SK-N-SH (cell line): ENCODE data around the gene ACADL. TPM values are rescaled to one million over a fixed set of nuclear protein-coding genes. Genes with fewer than 3 reads are reported as not detected.

Experiments used
- CTCF ChIA-PET: fragments of 300-600, 350-600 bp; formaldehyde crosslinking; extraction: SDS; loops from one replicate; lab custom pipeline; 2021; lab: Yijun Ruan, JAX
- POLR2A ChIA-PET: fragments of 350-600 bp; sonication (Branson Sonifier 250); formaldehyde crosslinking; extraction: SDS; loops from one replicate; lab custom pipeline; 2020; ENCODE audit warnings: antibody characterized with exemption, inconsistent platforms; lab: Yijun Ruan, JAX
- DNase-seq: peaks from one replicate; pipeline ENCODE4 v3.0.0; 2012
- H2AFZ ChIP-seq: fragments of 200-600 bp; sonication (generic); 2 replicates; pipeline ENCODE4 v1.8.1; 2016; ENCODE audit warnings: antibody characterized with exemption, mild to moderate bottlenecking, low read depth
- H3F3A ChIP-seq: fragments of 200-600 bp; sonication (generic); replicated peaks from 2 replicates; pipeline ENCODE3; 2016; ENCODE audit warnings: antibody characterized with exemption, mild to moderate bottlenecking; ENCODE audit not compliant: insufficient read depth
- H3K27ac ChIP-seq, 2 experiments: fragments of 200-500 bp in 1 of 2; fragments of 200-600 bp in 1 of 2; sonication (Bioruptor generic) in 1 of 2; sonication (generic), shearing (Covaris generic) in 1 of 2; 2 replicates each; pipeline versions ENCODE4 v1.5.1 to v1.6.1; 2014 to 2016; ENCODE audit warnings: low read depth in 2 of 2, inconsistent platforms in 1 of 2, low read length in 1 of 2, mild to moderate bottlenecking in 1 of 2, mixed read lengths in 1 of 2
- H3K27me3 ChIP-seq: fragments of 200-600 bp; sonication (generic), shearing (Covaris generic); 2 replicates; pipeline ENCODE4 v1.6.1; 2016; ENCODE audit warnings: mixed run types; ENCODE audit not compliant: insufficient read depth
- H3K36me3 ChIP-seq, 2 experiments: fragments of 200-500 bp in 1 of 2; fragments of 200-600 bp in 1 of 2; sonication (Bioruptor generic) in 1 of 2; sonication (generic) in 1 of 2; replicated peaks in 1 of 2; 2 replicates each; pipeline versions ENCODE3 to v1.5.1; 2014 to 2016; ENCODE audit warnings: low read length in 1 of 2, mild to moderate bottlenecking in 1 of 2; ENCODE audit not compliant: insufficient read depth in 2 of 2, control insufficient read depth in 1 of 2
- H3K4me1 ChIP-seq, 2 experiments: fragments of 200-500 bp in 1 of 2; fragments of 200-600 bp in 1 of 2; sonication (Bioruptor generic) in 1 of 2; sonication (generic), shearing (Covaris generic) in 1 of 2; 2 replicates each; pipeline versions ENCODE4 v1.5.1 to v1.6.1; 2014 to 2016; ENCODE audit warnings: low read depth in 1 of 2, low read length in 1 of 2, mixed run types in 1 of 2; ENCODE audit not compliant: insufficient read depth in 2 of 2, control insufficient read depth in 1 of 2
- H3K4me2 ChIP-seq: fragments of 200-600 bp; sonication (generic), shearing (Covaris generic); 2 replicates; pipeline ENCODE4 v1.6.1; 2017; ENCODE audit warnings: mixed run types
- H3K4me3 ChIP-seq, 2 experiments: fragments of 200-500 bp in 1 of 2; fragments of 200-600 bp in 1 of 2; sonication (Bioruptor generic) in 1 of 2; sonication (generic), shearing (Covaris generic) in 1 of 2; 2 replicates each; pipeline versions ENCODE4 v1.5.1 to v1.8.1; 2014 to 2016; ENCODE audit warnings: low read depth in 2 of 2, inconsistent platforms in 1 of 2, low read length in 1 of 2, mild to moderate bottlenecking in 1 of 2, mixed read lengths in 1 of 2, moderate library complexity in 1 of 2
- H3K79me2 ChIP-seq: fragments of 200-600 bp; sonication (generic); 2 replicates; pipeline ENCODE4 v1.8.1; 2017; ENCODE audit warnings: mild to moderate bottlenecking; ENCODE audit not compliant: insufficient read depth
- H3K9ac ChIP-seq: fragments of 200-600 bp; sonication (generic); 2 replicates; pipeline ENCODE4 v1.6.1; 2017; ENCODE audit warnings: mixed run types
- H3K9me2 ChIP-seq: fragments of 200-600 bp; sonication (generic); 2 replicates; pipeline ENCODE4 v1.6.1; 2017; ENCODE audit warnings: mixed run types
- H3K9me3 ChIP-seq: fragments of 200-600 bp; sonication (generic); 2 replicates; pipeline ENCODE4 v1.6.1; 2017; ENCODE audit warnings: mixed run types, mild to moderate bottlenecking, moderate library complexity
- H4K20me1 ChIP-seq: fragments of 200-600 bp; sonication (generic); 2 replicates; pipeline ENCODE4 v1.6.1; 2017; ENCODE audit warnings: mild to moderate bottlenecking, mixed run types; ENCODE audit not compliant: insufficient read depth
- CHD2 ChIP-seq: fragments of 150-350 bp; IDR thresholded peaks from 2 replicates; pipeline ENCODE4 v1.6.1; 2018; ENCODE audit warnings: low read length; ENCODE audit not compliant: partially characterized antibody
- ELF1 ChIP-seq: IDR thresholded peaks from 2 replicates; pipeline ENCODE4 v1.4.0; 2012
- EP300 ChIP-seq, 2 experiments: IDR thresholded peaks; 2 replicates each; pipeline versions ENCODE4 v1.4.0 to v1.6.1; 2012; ENCODE audit warnings: borderline replicate concordance in 1 of 2, low read depth in 1 of 2, low read length in 1 of 2
- EZH2phosphoT487 ChIP-seq: fragments of 200-600 bp; sonication (generic); IDR thresholded peaks from 2 replicates; pipeline ENCODE4 v1.6.1; 2017; ENCODE audit warnings: low read depth, mixed run types, mild to moderate bottlenecking, antibody characterized with exemption, moderate library complexity, borderline replicate concordance
- FOSL2 ChIP-seq: IDR thresholded peaks from 2 replicates; pipeline ENCODE4 v1.4.0; 2012; ENCODE audit warnings: low read depth, mild to moderate bottlenecking, moderate library complexity, borderline replicate concordance
- FOXJ3 ChIP-seq: sonication (generic); formaldehyde crosslinking; IDR thresholded peaks from 2 replicates; pipeline ENCODE4 v1.5.1; 2020; ENCODE audit warnings: mild to moderate bottlenecking, missing genetic modification reagents
- GABPA ChIP-seq: IDR thresholded peaks from 2 replicates; pipeline ENCODE4 v1.4.0; 2012; ENCODE audit warnings: low read depth, mild to moderate bottlenecking
- GATA2 ChIP-seq: sonication (generic); formaldehyde crosslinking; IDR thresholded peaks from 2 replicates; pipeline ENCODE4 v1.5.0; 2020; ENCODE audit warnings: mild to moderate bottlenecking, missing genetic modification reagents
- JUND ChIP-seq: IDR thresholded peaks from 2 replicates; pipeline ENCODE4 v1.4.0; 2012
- MEF2A ChIP-seq: IDR thresholded peaks from 2 replicates; pipeline ENCODE4 v1.4.0; 2012; ENCODE audit warnings: low read depth, borderline replicate concordance
- MXI1 ChIP-seq: IDR thresholded peaks from 2 replicates; pipeline ENCODE4 v1.6.1; 2012; ENCODE audit warnings: mild to moderate bottlenecking, low read depth, low read length, improper control_type of control experiment
- NFIC ChIP-seq: IDR thresholded peaks from 2 replicates; pipeline ENCODE4 v1.4.0; 2012; ENCODE audit warnings: borderline replicate concordance
- NRF1 ChIP-seq: IDR thresholded peaks from 2 replicates; pipeline ENCODE4 v1.6.1; 2012; ENCODE audit warnings: low read depth, mild to moderate bottlenecking, low read length
- SIN3A ChIP-seq: IDR thresholded peaks from 2 replicates; pipeline ENCODE4 v1.6.1; 2012; ENCODE audit warnings: low read depth, mild to moderate bottlenecking, low read length, moderate library complexity, borderline replicate concordance
- SMC3 ChIP-seq: IDR thresholded peaks from 2 replicates; pipeline ENCODE4 v1.6.1; 2012; ENCODE audit warnings: low read depth, low read length, improper control_type of control experiment
- YY1 ChIP-seq: IDR thresholded peaks from 2 replicates; pipeline ENCODE4 v1.4.0; 2012; ENCODE audit warnings: low read depth, mild to moderate bottlenecking
- WGBS: methylation state at CpG from one replicate; pipeline ENCODE4 v1.1.6; 2017; ENCODE audit warnings: low lambda C conversion rate; 5-methylcytosine and 5-hydroxymethylcytosine counted together
- polyA plus RNA-seq, 3 experiments: library from polyadenylated mRNA; depleted of rRNA; stranded (reverse); fragments of >200 nt; gene quantifications; 2 replicates each; pipeline ENCODE4 v1.2.3, GENCODE V29; 2012
- TF ChIP-seq, protein P1 (sequence below): IDR thresholded peaks from 2 replicates; pipeline ENCODE4 v1.4.0; 2012; ENCODE audit warnings: low read depth, borderline replicate concordance
- TF ChIP-seq, protein P2 (sequence below): IDR thresholded peaks from 2 replicates; pipeline ENCODE4 v1.6.1; 2012; ENCODE audit warnings: mild to moderate bottlenecking, low read depth, low read length, moderate library complexity
- TF ChIP-seq, protein P3 (sequence below): fragments of 150-350 bp; IDR thresholded peaks from 2 replicates; pipeline ENCODE4 v1.6.1; 2017; ENCODE audit warnings: antibody characterized with exemption, low read length, low read depth, borderline replicate concordance

ACADL gene
- polyA plus RNA-seq, 1 of the 3 experiments (the other 2 are of a cell fraction) = not detected

DNA sequence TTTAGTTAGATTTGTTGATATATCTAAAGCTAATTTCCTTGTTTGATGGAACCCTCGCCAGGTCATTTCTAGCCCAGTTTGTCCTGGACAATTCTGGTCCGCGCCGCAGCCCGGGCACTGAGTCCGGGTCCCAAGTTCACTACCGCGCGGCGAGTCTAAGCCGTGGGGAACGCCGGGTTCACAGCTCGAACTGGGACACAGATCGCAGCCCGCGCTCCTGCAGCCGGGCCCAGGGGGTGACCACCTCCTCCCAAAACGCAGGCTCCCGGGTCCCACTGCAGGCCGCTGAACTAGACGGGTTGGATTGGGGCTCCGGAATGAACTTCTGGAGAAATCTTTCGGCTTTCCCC, 681 bp downstream of the ACADL start:
- Histone ChIP-seq H3K27ac (no peak overlapping the region), H3K4me1 (peaks cover 0 to 7% of the 10 kb centered on the region in 2 experiments; a peak in 1 of 4 replicates), H3K36me3 (no peaks in the 10 kb centered on the region), H3K4me3 (peak overlapping the region; percentile 55 to 60), H3F3A (no peaks in the 10 kb centered on the region), H3K9me3 (no peaks in the 10 kb centered on the region), H3K79me2 (no peaks in the 10 kb centered on the region), H3K4me2 (peak overlapping the region; percentile 83), H3K9me2 (no peaks in the 10 kb centered on the region), H3K27me3 (peaks cover 20% of the 10 kb centered on the region), H3K9ac (no peak overlapping the region), H2AFZ (peak overlapping the region; percentile 59; the same call in 1 of the 2 replicates), H4K20me1 (no peaks in the 10 kb centered on the region)
- CTCF ChIA-PET = interaction anchor here (0.9 to 2.0 kb wide), 7 partner anchors 8 to 253 kb away, joined by 3 to 8 read pairs (median 4); no protein-coding TSS in a partner anchor
- POLR2A ChIA-PET = no interaction called here
- no peak for TF ChIP-seq SIN3A
- no peak for TF ChIP-seq CHD2
- TF ChIP-seq, protein P1, sequence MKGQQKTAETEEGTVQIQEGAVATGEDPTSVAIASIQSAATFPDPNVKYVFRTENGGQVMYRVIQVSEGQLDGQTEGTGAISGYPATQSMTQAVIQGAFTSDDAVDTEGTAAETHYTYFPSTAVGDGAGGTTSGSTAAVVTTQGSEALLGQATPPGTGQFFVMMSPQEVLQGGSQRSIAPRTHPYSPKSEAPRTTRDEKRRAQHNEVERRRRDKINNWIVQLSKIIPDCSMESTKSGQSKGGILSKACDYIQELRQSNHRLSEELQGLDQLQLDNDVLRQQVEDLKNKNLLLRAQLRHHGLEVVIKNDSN = no peak
- TF ChIP-seq, protein P2, sequence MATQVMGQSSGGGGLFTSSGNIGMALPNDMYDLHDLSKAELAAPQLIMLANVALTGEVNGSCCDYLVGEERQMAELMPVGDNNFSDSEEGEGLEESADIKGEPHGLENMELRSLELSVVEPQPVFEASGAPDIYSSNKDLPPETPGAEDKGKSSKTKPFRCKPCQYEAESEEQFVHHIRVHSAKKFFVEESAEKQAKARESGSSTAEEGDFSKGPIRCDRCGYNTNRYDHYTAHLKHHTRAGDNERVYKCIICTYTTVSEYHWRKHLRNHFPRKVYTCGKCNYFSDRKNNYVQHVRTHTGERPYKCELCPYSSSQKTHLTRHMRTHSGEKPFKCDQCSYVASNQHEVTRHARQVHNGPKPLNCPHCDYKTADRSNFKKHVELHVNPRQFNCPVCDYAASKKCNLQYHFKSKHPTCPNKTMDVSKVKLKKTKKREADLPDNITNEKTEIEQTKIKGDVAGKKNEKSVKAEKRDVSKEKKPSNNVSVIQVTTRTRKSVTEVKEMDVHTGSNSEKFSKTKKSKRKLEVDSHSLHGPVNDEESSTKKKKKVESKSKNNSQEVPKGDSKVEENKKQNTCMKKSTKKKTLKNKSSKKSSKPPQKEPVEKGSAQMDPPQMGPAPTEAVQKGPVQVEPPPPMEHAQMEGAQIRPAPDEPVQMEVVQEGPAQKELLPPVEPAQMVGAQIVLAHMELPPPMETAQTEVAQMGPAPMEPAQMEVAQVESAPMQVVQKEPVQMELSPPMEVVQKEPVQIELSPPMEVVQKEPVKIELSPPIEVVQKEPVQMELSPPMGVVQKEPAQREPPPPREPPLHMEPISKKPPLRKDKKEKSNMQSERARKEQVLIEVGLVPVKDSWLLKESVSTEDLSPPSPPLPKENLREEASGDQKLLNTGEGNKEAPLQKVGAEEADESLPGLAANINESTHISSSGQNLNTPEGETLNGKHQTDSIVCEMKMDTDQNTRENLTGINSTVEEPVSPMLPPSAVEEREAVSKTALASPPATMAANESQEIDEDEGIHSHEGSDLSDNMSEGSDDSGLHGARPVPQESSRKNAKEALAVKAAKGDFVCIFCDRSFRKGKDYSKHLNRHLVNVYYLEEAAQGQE = no peak
- TF ChIP-seq ELF1 = no peak
- TF ChIP-seq, protein P3, sequence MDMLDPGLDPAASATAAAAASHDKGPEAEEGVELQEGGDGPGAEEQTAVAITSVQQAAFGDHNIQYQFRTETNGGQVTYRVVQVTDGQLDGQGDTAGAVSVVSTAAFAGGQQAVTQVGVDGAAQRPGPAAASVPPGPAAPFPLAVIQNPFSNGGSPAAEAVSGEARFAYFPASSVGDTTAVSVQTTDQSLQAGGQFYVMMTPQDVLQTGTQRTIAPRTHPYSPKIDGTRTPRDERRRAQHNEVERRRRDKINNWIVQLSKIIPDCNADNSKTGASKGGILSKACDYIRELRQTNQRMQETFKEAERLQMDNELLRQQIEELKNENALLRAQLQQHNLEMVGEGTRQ = no peak
- no peak for TF ChIP-seq SMC3
- TF ChIP-seq NRF1 = no peak
- TF ChIP-seq EP300 (IDR thresholded peaks at IDR 0.05; ENCODE audit: borderline replicate concordance in 1 of 2, low read depth in 1 of 2, low read length in 1 of 2) = no peak
- no peak for TF ChIP-seq FOXJ3 (CRISPR knock-in tag)
- no peak for TF ChIP-seq YY1
- 4% methylated on average over 22 of the region's 24 CpGs for WGBS
- DNase-seq = no peak

DNA sequence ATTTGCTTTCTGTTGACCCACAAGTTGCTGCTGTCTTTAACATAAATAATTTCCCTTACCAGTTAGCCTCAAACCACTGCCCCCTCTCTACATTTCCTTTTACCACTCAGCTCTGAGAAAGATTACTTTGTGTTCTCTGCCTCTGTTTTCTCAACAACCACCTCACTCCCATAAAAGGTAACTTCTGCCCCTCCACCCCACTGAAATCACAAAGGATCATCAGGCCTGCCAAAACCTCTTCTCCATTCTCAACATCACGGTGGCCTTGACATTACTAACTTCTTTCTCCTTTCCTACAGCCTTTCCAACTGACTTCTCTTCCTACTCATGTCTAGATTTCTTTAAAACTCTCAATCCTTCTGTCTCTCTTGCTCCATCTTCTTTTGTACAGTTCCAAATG, 10.1 kb downstream of the ACADL start:
- ChIA-PET POLR2A (no interaction called here), CTCF (no interaction called here)
- WGBS = 6% methylated on average over 1 of the region's 1 CpG
- no peak for TF ChIP-seq GATA2 (CRISPR knock-in tag)
- TF ChIP-seq MEF2A = no peak
- TF ChIP-seq YY1 = no peak
- TF ChIP-seq JUND = no peak
- TF ChIP-seq MXI1 = no peak
- TF ChIP-seq, protein P1 = no peak
- TF ChIP-seq GABPA = no peak
- TF ChIP-seq NFIC = no peak
- TF ChIP-seq, protein P3 = no peak
- no peak for TF ChIP-seq FOSL2
- TF ChIP-seq EZH2phosphoT487 = no peak

More for the DNA sequence above, 10.1 kb downstream of the ACADL start:
- Histone ChIP-seq H3K79me2 (no peaks in the 10 kb centered on the region), H2AFZ (no peak overlapping the region), H3K27ac (no peak overlapping the region), H4K20me1 (no peaks in the 10 kb centered on the region), H3K36me3 (no peaks in the 10 kb centered on the region), H3F3A (no peaks in the 10 kb centered on the region), H3K9me2 (no peaks in the 10 kb centered on the region), H3K4me3 (no peak overlapping the region), H3K4me2 (no peak overlapping the region), H3K27me3 (no peaks in the 10 kb centered on the region), H3K9ac (no peak overlapping the region), H3K4me1 (no peaks in the 10 kb centered on the region), H3K9me3 (no peaks in the 10 kb centered on the region)
- DNase-seq = no peak
